Epithelial cell of esophagus (primary cell): ENCODE data around the gene TREML1.

Experiments
- DNase-seq: peaks from one replicate; pipeline ENCODE4 v3.0.0; 2010; ENCODE audit warnings: low read depth
- H3K4me3 ChIP-seq: 2 replicates; pipeline ENCODE4 v1.5.1; 2011; ENCODE audit warnings: mild to moderate bottlenecking, low read length, control low read depth
- TF ChIP-seq, protein P1 (sequence below): IDR thresholded peaks from 2 replicates; pipeline ENCODE4 v1.5.1; 2011; ENCODE audit warnings: low read depth, mild to moderate bottlenecking, low read length, control low read depth, inconsistent platforms; ENCODE audit not compliant: insufficient read depth; ENCODE audit errors: missing control alignments

TREML1 gene, protein sequence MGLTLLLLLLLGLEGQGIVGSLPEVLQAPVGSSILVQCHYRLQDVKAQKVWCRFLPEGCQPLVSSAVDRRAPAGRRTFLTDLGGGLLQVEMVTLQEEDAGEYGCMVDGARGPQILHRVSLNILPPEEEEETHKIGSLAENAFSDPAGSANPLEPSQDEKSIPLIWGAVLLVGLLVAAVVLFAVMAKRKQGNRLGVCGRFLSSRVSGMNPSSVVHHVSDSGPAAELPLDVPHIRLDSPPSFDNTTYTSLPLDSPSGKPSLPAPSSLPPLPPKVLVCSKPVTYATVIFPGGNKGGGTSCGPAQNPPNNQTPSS

GRCh38 chr6:41153992-41154625 lies at the start of gene TREML1:
Gene TREML1, minus strand, starts transcription at chr6:41154347. Its CDS starts 59 bp downstream, at chr6:41154288.
- TF ChIP-seq, protein P1, sequence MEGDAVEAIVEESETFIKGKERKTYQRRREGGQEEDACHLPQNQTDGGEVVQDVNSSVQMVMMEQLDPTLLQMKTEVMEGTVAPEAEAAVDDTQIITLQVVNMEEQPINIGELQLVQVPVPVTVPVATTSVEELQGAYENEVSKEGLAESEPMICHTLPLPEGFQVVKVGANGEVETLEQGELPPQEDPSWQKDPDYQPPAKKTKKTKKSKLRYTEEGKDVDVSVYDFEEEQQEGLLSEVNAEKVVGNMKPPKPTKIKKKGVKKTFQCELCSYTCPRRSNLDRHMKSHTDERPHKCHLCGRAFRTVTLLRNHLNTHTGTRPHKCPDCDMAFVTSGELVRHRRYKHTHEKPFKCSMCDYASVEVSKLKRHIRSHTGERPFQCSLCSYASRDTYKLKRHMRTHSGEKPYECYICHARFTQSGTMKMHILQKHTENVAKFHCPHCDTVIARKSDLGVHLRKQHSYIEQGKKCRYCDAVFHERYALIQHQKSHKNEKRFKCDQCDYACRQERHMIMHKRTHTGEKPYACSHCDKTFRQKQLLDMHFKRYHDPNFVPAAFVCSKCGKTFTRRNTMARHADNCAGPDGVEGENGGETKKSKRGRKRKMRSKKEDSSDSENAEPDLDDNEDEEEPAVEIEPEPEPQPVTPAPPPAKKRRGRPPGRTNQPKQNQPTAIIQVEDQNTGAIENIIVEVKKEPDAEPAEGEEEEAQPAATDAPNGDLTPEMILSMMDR: no peak
- no peak within 1 kb of the TSS for H3K4me3 ChIP-seq
- peak; percentile 39 for DNase-seq

- no peak for DNase-seq
- H3K4me3 ChIP-seq: no peak overlapping the region
Measured at GRCh38 chr6:41201764-41202173, 47.6 kb upstream of the TREML1 start.

DNA sequence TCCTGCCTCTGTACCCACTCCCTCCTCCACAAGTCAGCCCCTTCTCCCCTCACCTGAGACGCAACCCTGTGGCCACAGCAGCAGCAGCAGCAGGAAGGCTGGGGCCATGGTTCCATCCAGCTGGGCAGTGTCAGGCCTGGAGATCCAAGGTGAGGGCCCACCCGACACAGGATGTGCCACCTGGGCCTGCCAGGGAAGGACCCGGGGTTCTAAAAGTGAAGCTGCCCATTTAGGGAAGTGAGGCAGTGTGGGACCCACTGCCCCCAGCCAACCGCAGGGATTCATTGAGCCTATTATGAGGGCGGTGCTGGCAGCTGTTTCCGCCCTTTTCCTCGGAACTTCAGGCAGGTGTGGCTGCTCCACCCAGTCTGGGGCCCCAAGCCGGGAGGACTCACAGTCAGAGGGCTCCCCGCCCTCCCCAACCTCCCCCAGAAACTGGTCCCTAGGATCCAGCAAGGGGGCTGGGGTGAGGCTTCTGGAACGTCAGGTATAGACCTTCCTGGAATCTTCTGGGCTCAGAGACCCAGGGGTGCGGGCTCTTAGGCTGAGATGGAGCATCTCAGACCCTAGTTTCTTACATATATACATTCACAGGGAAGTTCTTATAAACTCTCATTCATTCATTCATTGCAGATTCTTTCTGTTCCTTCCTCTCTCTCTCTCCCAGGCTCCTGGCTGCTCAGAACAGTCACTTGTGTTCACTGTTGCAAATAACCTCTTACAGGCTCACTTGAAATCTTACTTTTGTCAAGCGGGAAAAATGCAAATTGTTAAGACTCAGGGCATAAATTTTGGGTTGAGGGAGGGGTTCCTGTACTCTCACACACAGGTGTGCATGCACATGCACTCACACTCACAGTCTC lies 47.0 kb upstream of the TREML1 start, which contains the start of gene TREML2:
Gene TREML2 (minus strand): TSS at position 249 of the 863 bp plus-strand sequence. CDS start 141 bp downstream, at position 108.
- TF ChIP-seq, protein P1: no peak
- DNase-seq: no peak
- H3K4me3 ChIP-seq: no peak within 1 kb of the TSS

More at GRCh38 chr6:41201764-41202173, 47.6 kb upstream of the TREML1 start:
- TF ChIP-seq, protein P1: no peak

DNA sequence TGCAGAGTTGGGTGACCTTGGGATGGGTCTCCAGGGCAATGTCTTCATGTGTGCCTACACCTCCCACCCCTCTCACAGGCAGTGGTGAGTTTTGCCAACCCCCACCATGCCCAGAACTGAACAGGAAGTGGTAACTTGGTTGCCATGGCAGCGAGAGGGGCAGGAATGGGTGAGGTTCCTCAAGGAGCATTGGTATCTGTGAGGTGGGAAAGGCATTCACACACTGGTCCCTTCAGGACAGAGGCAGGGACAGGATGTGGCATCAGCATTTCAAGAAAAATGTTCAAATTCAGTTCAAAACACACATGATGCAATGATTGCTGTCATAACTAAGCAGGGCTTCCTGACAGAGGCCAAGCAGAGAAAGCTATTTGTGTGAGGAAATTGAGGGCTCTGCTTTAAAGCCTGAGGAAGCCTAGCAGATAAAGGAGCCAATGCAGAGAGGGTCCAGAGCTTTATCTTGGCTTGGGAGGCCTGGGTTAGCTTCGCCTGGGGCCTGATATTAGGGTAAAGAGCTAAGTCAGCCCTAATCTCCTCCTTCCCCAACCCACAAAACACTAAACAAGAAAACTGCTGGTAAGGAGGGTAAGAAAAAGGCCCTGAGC lies 46.3 kb upstream of the TREML1 start:
- H3K4me3 ChIP-seq: no peak overlapping the region
- no peak for DNase-seq
- TF ChIP-seq, protein P1: no peak

GRCh38 chr6:41199552-41200246 lies 45.6 kb upstream of the TREML1 start:
- DNase-seq: no peak
- TF ChIP-seq, protein P1: no peak
- no peak overlapping the region for H3K4me3 ChIP-seq

GRCh38 chr6:41197234-41197633 lies 43.1 kb upstream of the TREML1 start:
- DNase-seq: no peak
- TF ChIP-seq, protein P1: no peak
- H3K4me3 ChIP-seq: no peak overlapping the region
